Sigmoid colon (tissue), 7 donors: ENCODE measurements around the gene HMCN2. TPM values are rescaled to one million over a fixed set of nuclear protein-coding genes. Genes with fewer than 3 reads are reported as not detected.

Source experiments
- DNase-seq: peaks from one replicate; pipeline ENCODE4 v3.0.0-alpha.2; 2019
- H3K27ac ChIP-seq, 4 donors: fragments of 200-600 bp; sonication (generic); one replicate each; pipeline ENCODE4 v1.5.1; 2016 to 2019; ENCODE audit warnings: mild to moderate bottlenecking in 1 of 4
- H3K27me3 ChIP-seq, 3 donors: fragments of 200-600 bp; sonication (generic); one replicate each; pipeline ENCODE4 v1.5.1; 2019; ENCODE audit warnings: mild to moderate bottlenecking in 1 of 3
- H3K36me3 ChIP-seq, 4 donors: fragments of 200-600 bp; sonication (generic); one replicate each; pipeline ENCODE4 v1.5.1; 2016 to 2019
- H3K4me1 ChIP-seq, 4 donors: fragments of 200-600 bp; sonication (generic); one replicate each; pipeline ENCODE4 v1.5.1; 2017 to 2019
- H3K4me3 ChIP-seq, 4 donors: fragments of 200-600 bp; sonication (generic); one replicate each; pipeline ENCODE4 v1.5.1; 2017 to 2019; ENCODE audit warnings: mild to moderate bottlenecking in 2 of 4, moderate library complexity in 1 of 4
- H3K9me3 ChIP-seq, 4 donors: fragments of 200-600 bp in 3 of 4; sonication (generic) in 3 of 4; one replicate each; pipeline versions ENCODE4 v1.5.1 to v1.6.1; 2013 to 2019
- EP300 ChIP-seq, 4 donors: sonication (generic); formaldehyde crosslinking; IDR thresholded peaks; one replicate each; pipeline ENCODE4 v1.6.1; 2017; ENCODE audit warnings: antibody characterized with exemption in 4 of 4
- POLR2A ChIP-seq, 2 donors: fragments of 450-650 bp; IDR thresholded peaks; one replicate each; pipeline ENCODE4 v1.6.1; 2016; ENCODE audit warnings: antibody characterized with exemption in 2 of 2, mild to moderate bottlenecking in 2 of 2, moderate library complexity in 2 of 2
- POLR2AphosphoS5 ChIP-seq, 4 donors: sonication (generic); formaldehyde crosslinking; IDR thresholded peaks; one replicate each; pipeline ENCODE4 v1.6.1; 2017; ENCODE audit warnings: antibody characterized with exemption in 4 of 4
- WGBS, 2 donors: extraction: QIAGEN DNeasy Blood & Tissue Kit; methylation state at CpG; one replicate each; pipeline ENCODE4 v1.1.7; 2013; 5-methylcytosine and 5-hydroxymethylcytosine counted together
- intact Hi-C: fragments of 100-400 bp; cut with DNase I; formaldehyde crosslinking; loops from one replicate; pipeline ENCODE4 v1.15.1; 2023
- polyA plus RNA-seq, 3 donors: library from polyadenylated mRNA; stranded (reverse); fragments of 200-250 nt; gene quantifications; one replicate each; pipeline ENCODE4 v1.2.3, GENCODE V29; 2013
- total RNA-seq, 4 donors: library from RNA; depleted of rRNA; stranded (reverse); fragments of >200 nt; gene quantifications; one replicate each; pipeline ENCODE4 v1.1.0, GENCODE V29; 2016
- TF ChIP-seq, protein P1 (sequence below), 4 experiments: fragments of 450-650 bp in 3 of 4; fragments of 200-600 bp in 1 of 4; IDR thresholded peaks; one replicate each; pipeline ENCODE4 v1.5.1; 2016 to 2019; ENCODE audit warnings: antibody characterized with exemption in 4 of 4, mild to moderate bottlenecking in 3 of 4, moderate library complexity in 2 of 4
- donor health status: healthy with polysubstance abuse.
- donor health status: Bipolar disorder and iron deficiency.
- donor health status: healthy.

HMCN2 gene
- total and polyA plus RNA-seq, 7 donors, result 3.6 to 106 (median 13.2) TPM

DNA sequence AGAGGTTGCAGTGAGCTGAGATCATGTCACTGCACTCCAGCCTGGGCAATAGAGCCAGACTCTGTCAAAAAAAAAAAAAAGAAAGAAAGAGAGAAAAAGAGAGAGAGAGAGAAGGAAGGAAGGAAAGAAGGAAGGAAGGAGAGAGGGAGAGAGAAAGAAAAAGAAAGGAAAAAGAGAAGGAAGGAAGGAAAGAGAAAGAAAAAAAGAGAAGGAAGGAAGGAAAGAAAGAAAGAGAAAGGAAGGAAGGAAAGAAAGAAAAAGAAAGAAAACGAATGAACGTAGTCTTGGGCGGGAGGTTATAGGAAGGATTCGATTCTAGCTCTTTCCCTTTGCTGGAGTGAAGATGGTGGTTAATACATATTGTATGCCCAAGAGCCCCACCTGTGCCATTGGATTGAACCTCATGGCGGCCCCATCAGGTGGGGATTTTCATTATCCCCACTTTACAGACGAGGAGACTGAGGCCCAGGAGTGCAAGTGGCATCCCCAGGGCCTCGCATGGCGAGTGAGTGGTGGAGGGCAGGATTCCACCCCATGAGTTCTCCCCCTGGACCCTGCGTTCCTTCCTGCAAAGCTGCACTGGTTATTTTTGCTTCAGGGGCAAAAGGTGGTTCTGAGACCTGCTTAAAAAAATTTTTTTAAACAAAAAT lies 98.3 kb downstream of the HMCN2 start:
- Histone ChIP-seq H3K36me3 (peaks cover 0 to 55% (median 18%) of the 10 kb centered on the region in 4 donors), H3K4me3 (no peak overlapping the region), H3K27me3 (no peaks in the 10 kb centered on the region), H3K9me3 (no peaks in the 10 kb centered on the region), H3K4me1 (no peaks in the 10 kb centered on the region), H3K27ac (no peak overlapping the region)
- intact Hi-C loops, result no loop called here
- DNase-seq, result no peak
- 84 to 87% methylated on average over 9 of the region's 9 CpGs for WGBS, 2 donors
- TF ChIP-seq EP300 (IDR thresholded peaks at IDR 0.05) (no peak), POLR2AphosphoS5 (IDR thresholded peaks at IDR 0.05) (no peak), POLR2A (IDR thresholded peaks at IDR 0.05) (no peak)
- TF ChIP-seq, protein P1, sequence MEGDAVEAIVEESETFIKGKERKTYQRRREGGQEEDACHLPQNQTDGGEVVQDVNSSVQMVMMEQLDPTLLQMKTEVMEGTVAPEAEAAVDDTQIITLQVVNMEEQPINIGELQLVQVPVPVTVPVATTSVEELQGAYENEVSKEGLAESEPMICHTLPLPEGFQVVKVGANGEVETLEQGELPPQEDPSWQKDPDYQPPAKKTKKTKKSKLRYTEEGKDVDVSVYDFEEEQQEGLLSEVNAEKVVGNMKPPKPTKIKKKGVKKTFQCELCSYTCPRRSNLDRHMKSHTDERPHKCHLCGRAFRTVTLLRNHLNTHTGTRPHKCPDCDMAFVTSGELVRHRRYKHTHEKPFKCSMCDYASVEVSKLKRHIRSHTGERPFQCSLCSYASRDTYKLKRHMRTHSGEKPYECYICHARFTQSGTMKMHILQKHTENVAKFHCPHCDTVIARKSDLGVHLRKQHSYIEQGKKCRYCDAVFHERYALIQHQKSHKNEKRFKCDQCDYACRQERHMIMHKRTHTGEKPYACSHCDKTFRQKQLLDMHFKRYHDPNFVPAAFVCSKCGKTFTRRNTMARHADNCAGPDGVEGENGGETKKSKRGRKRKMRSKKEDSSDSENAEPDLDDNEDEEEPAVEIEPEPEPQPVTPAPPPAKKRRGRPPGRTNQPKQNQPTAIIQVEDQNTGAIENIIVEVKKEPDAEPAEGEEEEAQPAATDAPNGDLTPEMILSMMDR (IDR thresholded peaks at IDR 0.05), result no peak

DNA sequence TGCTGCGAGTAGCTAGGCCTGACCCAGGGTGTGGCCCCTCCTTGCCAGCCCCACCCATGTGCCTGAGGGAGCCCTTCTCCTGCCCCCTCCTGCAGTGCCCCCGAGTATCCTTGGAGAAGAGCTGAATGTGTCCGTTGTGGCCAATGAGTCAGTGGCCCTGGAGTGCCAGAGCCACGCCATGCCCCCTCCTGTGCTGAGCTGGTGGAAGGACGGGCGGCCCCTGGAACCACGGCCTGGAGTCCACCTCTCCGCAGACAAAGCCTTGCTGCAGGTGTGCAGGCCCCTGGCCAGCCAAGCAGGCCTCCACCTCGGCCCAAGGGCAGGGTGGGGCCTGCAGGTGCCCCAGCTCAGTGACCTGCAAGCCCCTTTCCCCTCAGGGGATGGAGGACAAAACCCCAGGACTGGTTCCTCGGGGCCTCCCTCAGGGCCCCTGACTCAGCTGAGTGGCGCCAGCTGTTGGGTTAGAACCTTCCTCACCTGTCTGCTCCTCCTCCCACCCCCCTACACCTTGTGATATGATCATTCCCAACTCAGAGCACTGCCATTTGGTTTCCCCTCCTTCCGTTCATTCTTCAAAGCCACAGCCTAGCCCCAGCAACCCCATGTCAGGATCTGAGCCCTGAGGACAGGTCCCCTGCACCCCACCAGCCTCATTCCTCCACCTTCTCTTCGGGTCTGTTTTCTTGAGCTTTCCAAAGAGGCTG lies 99.2 kb downstream of the HMCN2 start:
- no peak for DNase-seq
- Histone ChIP-seq H3K27me3 (no peaks in the 10 kb centered on the region), H3K4me3 (no peak overlapping the region), H3K27ac (no peak overlapping the region), H3K36me3 (peaks cover 0 to 49% (median 13%) of the 10 kb centered on the region in 4 donors), H3K9me3 (no peaks in the 10 kb centered on the region), H3K4me1 (no peaks in the 10 kb centered on the region)
- intact Hi-C loops, result no loop called here
- WGBS, 2 donors, result 68 to 81% methylated on average over 13 of the region's 13 CpGs
- TF ChIP-seq POLR2AphosphoS5 (IDR thresholded peaks at IDR 0.05) (no peak), POLR2A (IDR thresholded peaks at IDR 0.05) (no peak), EP300 (IDR thresholded peaks at IDR 0.05) (no peak)
- TF ChIP-seq, protein P1 (IDR thresholded peaks at IDR 0.05), result no peak

GRCh38 chr9:130365323-130365721 lies 99.8 kb downstream of the HMCN2 start:
- Histone ChIP-seq H3K4me3 (no peak overlapping the region), H3K27ac (peak overlapping the region in 1 of 4 donors; percentile 7), H3K9me3 (no peaks in the 10 kb centered on the region), H3K36me3 (peaks cover 0 to 45% (median 11%) of the 10 kb centered on the region in 4 donors), H3K27me3 (no peaks in the 10 kb centered on the region), H3K4me1 (no peaks in the 10 kb centered on the region)
- 83 to 85% methylated on average over 10 of the region's 10 CpGs for WGBS, 2 donors
- DNase-seq, result no peak
- TF ChIP-seq EP300 (IDR thresholded peaks at IDR 0.05) (no peak), POLR2AphosphoS5 (IDR thresholded peaks at IDR 0.05) (no peak), POLR2A (IDR thresholded peaks at IDR 0.05) (no peak)
- TF ChIP-seq, protein P1 (IDR thresholded peaks at IDR 0.05), result no peak
- intact Hi-C loops, result no loop called here

DNA sequence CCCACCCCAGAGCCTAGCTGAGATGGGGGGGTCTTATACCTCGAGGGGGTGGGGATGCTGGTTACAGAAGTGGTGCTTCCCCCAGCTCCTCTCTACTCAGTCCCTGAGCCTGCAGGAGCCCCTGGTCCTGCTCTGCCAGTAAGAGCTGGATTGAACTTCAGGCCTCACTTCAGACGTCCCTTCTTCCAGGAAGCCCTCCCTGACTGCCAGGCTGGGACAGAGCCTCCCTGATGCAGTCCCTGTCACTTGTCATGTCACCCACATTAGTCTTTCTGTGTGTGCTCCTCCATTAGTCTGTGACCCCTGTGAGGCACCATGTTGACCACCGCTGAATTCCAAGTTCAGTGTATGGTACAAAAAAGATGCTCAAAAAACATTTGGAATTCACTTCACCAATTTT lies 100.5 kb downstream of the HMCN2 start:
- H3K4me3 ChIP-seq, result no peak overlapping the region
- no peaks in the 10 kb centered on the region for H3K27me3 ChIP-seq
- intact Hi-C loops, result no loop called here
- TF ChIP-seq POLR2AphosphoS5 (IDR thresholded peaks at IDR 0.05) (no peak), POLR2A (IDR thresholded peaks at IDR 0.05) (no peak), EP300 (IDR thresholded peaks at IDR 0.05) (no peak)
- TF ChIP-seq, protein P1 (IDR thresholded peaks at IDR 0.05), result no peak
- H3K9me3 ChIP-seq, result no peaks in the 10 kb centered on the region
- DNase-seq, result no peak
- WGBS, 2 donors, result 85 to 91% methylated on average over 3 of the region's 3 CpGs
- no peak overlapping the region for H3K27ac ChIP-seq
- no peaks in the 10 kb centered on the region for H3K4me1 ChIP-seq
- H3K36me3 ChIP-seq, result peaks cover 0 to 45% (median 5%) of the 10 kb centered on the region in 4 donors
